ENCODE results near the gene PIK3C2B. TPM values are rescaled to one million over a fixed set of nuclear protein-coding genes. Genes with fewer than 3 reads are reported as not detected.

Gene PIK3C2B
- total and polyA plus RNA-seq, 5 donors from 2014 or later = 0.90 to 39.5 (median 1.9) TPM

- Mint-ChIP-seq H3K27me3 (peaks cover 24% of the 10 kb centered on the region), H3K4me3 (peak overlapping the region; percentile 95 to 98 (median 95)), H3K36me3 (peaks cover 10% of the 10 kb centered on the region), H3K27ac (peak overlapping the region; percentile 99 to 100 (median 100)), H3K4me1 (peaks cover 20 to 49% (median 27%) of the 10 kb centered on the region in 4 donors), H3K9me3 (peaks cover 0 to 11% (median 5%) of the 10 kb centered on the region in 7 donors)
- Histone ChIP-seq H3K9me3 (ENCODE audit: control insufficient read depth in 2 of 2, low read length in 2 of 2) (no peaks in the 10 kb centered on the region), H3K27ac (ENCODE audit: insufficient read depth, low read length, poor library complexity, severe bottlenecking) (peak overlapping the region; percentile 92), H3K4me1 (ENCODE audit: control insufficient read depth, insufficient read depth, low read length, poor library complexity, severe bottlenecking) (peaks cover 16% of the 10 kb centered on the region), H3K36me3 (ENCODE audit: control insufficient read depth, insufficient read depth, low read length) (no peaks in the 10 kb centered on the region), H3K27me3 (ENCODE audit: control insufficient read depth, insufficient read depth, low read length) (no peaks in the 10 kb centered on the region), H3K4me3 (ENCODE audit: low read depth, low read length) (peak overlapping the region; percentile 96)
- DNase-seq (peak; percentile 57 to 88 (median 84)), ATAC-seq (ENCODE audit: low read depth in 2 of 2) (peak; percentile 43 to 69)
Measured at GRCh38 chr1:204506201-204506968, 11.8 kb upstream of the PIK3C2B start.

DNA sequence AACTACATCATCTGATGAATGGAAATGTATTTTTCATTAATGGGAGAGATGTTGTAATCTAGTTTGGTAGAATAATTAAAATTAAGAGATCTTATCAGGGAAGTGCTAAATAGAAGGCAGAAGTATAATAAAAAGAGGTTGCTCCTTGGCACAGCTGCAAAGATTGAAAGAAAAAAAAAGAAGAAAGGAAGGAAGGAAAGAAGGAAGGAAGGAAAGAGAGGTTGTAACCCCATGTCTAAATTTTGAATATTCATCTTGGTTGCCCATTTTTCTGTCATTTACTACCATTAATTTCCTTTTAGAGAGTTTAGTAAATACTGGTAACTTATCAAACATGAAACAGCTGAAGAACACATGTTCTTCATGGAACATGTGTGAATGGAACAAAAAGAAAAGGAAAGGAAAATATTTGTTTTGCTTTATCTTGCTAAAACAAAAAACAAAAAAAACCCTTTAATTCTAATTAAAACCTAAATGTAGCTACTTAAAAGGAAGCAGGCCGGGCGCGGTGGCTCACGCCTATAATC is 11.1 kb upstream of the PIK3C2B start:
- peak overlapping the region; percentile 99 to 100 (median 100) for H3K27ac Mint-ChIP-seq

GRCh38 chr1:204503913-204504519 is 9.4 kb upstream of the PIK3C2B start:
- peaks cover 29% of the 10 kb centered on the region for H3K27me3 Mint-ChIP-seq
- H3K36me3 Mint-ChIP-seq = peaks cover 10% of the 10 kb centered on the region
- peaks cover 0 to 11% (median 5%) of the 10 kb centered on the region in 7 donors for H3K9me3 Mint-ChIP-seq
- H3K27ac Mint-ChIP-seq = peak overlapping the region in 1 of 3 donors; percentile 59
- H3K4me1 ChIP-seq (ENCODE audit: control insufficient read depth, insufficient read depth, low read length, poor library complexity, severe bottlenecking) = peaks cover 16% of the 10 kb centered on the region
- H3K9me3 ChIP-seq (ENCODE audit: control insufficient read depth in 2 of 2, low read length in 2 of 2) = no peaks in the 10 kb centered on the region
- peaks cover 20 to 42% (median 26%) of the 10 kb centered on the region in 4 donors for H3K4me1 Mint-ChIP-seq
- no peak overlapping the region for H3K27ac ChIP-seq (ENCODE audit: insufficient read depth, low read length, poor library complexity, severe bottlenecking)
- DNase-seq = no peak
- no peak for ATAC-seq (ENCODE audit: low read depth in 2 of 2)
- H3K4me3 ChIP-seq (ENCODE audit: low read depth, low read length) = no peak overlapping the region
- no peaks in the 10 kb centered on the region for H3K36me3 ChIP-seq (ENCODE audit: control insufficient read depth, insufficient read depth, low read length)
- H3K27me3 ChIP-seq (ENCODE audit: control insufficient read depth, insufficient read depth, low read length) = no peaks in the 10 kb centered on the region
- peak overlapping the region in 1 of 4 donors; percentile 10 for H3K4me3 Mint-ChIP-seq

More for the DNA sequence above, 11.1 kb upstream of the PIK3C2B start:
- no peak for ATAC-seq (ENCODE audit: low read depth in 2 of 2)
- Histone ChIP-seq H3K4me3 (ENCODE audit: low read depth, low read length) (peak overlapping the region; percentile 96), H3K27ac (ENCODE audit: insufficient read depth, low read length, poor library complexity, severe bottlenecking) (peak overlapping the region; percentile 92), H3K36me3 (ENCODE audit: control insufficient read depth, insufficient read depth, low read length) (no peaks in the 10 kb centered on the region), H3K27me3 (ENCODE audit: control insufficient read depth, insufficient read depth, low read length) (no peaks in the 10 kb centered on the region), H3K9me3 (ENCODE audit: control insufficient read depth in 2 of 2, low read length in 2 of 2) (no peaks in the 10 kb centered on the region), H3K4me1 (ENCODE audit: control insufficient read depth, insufficient read depth, low read length, poor library complexity, severe bottlenecking) (peaks cover 16% of the 10 kb centered on the region)
- H3K9me3 Mint-ChIP-seq = peaks cover 0 to 11% (median 5%) of the 10 kb centered on the region in 7 donors
- no peak for DNase-seq
- peak overlapping the region; percentile 95 to 98 (median 95) for H3K4me3 Mint-ChIP-seq
- H3K27me3 Mint-ChIP-seq = peaks cover 24% of the 10 kb centered on the region
- H3K4me1 Mint-ChIP-seq = peaks cover 20 to 42% (median 26%) of the 10 kb centered on the region in 4 donors
- H3K36me3 Mint-ChIP-seq = peaks cover 10% of the 10 kb centered on the region

- H3K9me3 Mint-ChIP-seq = peaks cover 0 to 11% (median 5%) of the 10 kb centered on the region in 7 donors
- H3K4me1 ChIP-seq (ENCODE audit: control insufficient read depth, insufficient read depth, low read length, poor library complexity, severe bottlenecking) = peaks cover 16% of the 10 kb centered on the region
- H3K36me3 Mint-ChIP-seq = peaks cover 10% of the 10 kb centered on the region
- DNase-seq (peak in 2 of 3 donors; percentile 80 to 84), ATAC-seq (ENCODE audit: low read depth in 2 of 2) (no peak)
- peak overlapping the region in 1 of 3 donors; percentile 38 for H3K27ac Mint-ChIP-seq
- H3K27me3 ChIP-seq (ENCODE audit: control insufficient read depth, insufficient read depth, low read length) = no peaks in the 10 kb centered on the region
- no peak overlapping the region for H3K4me3 ChIP-seq (ENCODE audit: low read depth, low read length)
- H3K4me3 Mint-ChIP-seq = peak overlapping the region; percentile 25 to 93 (median 55)
- no peak overlapping the region for H3K27ac ChIP-seq (ENCODE audit: insufficient read depth, low read length, poor library complexity, severe bottlenecking)
- H3K27me3 Mint-ChIP-seq = peaks cover 29% of the 10 kb centered on the region
- no peaks in the 10 kb centered on the region for H3K36me3 ChIP-seq (ENCODE audit: control insufficient read depth, insufficient read depth, low read length)
- peaks cover 20 to 35% (median 26%) of the 10 kb centered on the region in 4 donors for H3K4me1 Mint-ChIP-seq
- H3K9me3 ChIP-seq (ENCODE audit: control insufficient read depth in 2 of 2, low read length in 2 of 2) = no peaks in the 10 kb centered on the region
Measured at GRCh38 chr1:204503122-204503912, 8.7 kb upstream of the PIK3C2B start.

- H3K27ac Mint-ChIP-seq = no peak overlapping the region
- peaks cover 17 to 29% (median 21%) of the 10 kb centered on the region in 4 donors for H3K4me1 Mint-ChIP-seq
- ATAC-seq (ENCODE audit: low read depth in 2 of 2) = no peak
Measured at GRCh38 chr1:204502241-204502640, 7.6 kb upstream of the PIK3C2B start.

GRCh38 chr1:204499511-204500468 is 5.2 kb upstream of the PIK3C2B start:
- H3K27ac Mint-ChIP-seq = peak overlapping the region in 1 of 3 donors; percentile 49
- no peaks in the 10 kb centered on the region for H3K9me3 ChIP-seq (ENCODE audit: control insufficient read depth in 2 of 2, low read length in 2 of 2)
- peaks cover 12 to 25% (median 17%) of the 10 kb centered on the region in 4 donors for H3K4me1 Mint-ChIP-seq
- H3K4me3 ChIP-seq (ENCODE audit: low read depth, low read length) = no peak overlapping the region
- DNase-seq = no peak
- H3K36me3 ChIP-seq (ENCODE audit: control insufficient read depth, insufficient read depth, low read length) = no peaks in the 10 kb centered on the region
- H3K4me1 ChIP-seq (ENCODE audit: control insufficient read depth, insufficient read depth, low read length, poor library complexity, severe bottlenecking) = peaks cover 10% of the 10 kb centered on the region
- ATAC-seq (ENCODE audit: low read depth in 2 of 2) = no peak
- H3K9me3 Mint-ChIP-seq = peaks cover 0 to 2% (median 0%) of the 10 kb centered on the region in 7 donors
- peaks cover 18% of the 10 kb centered on the region for H3K27me3 Mint-ChIP-seq
- peak overlapping the region in 1 of 4 donors; percentile 11 for H3K4me3 Mint-ChIP-seq
- H3K27me3 ChIP-seq (ENCODE audit: control insufficient read depth, insufficient read depth, low read length) = no peaks in the 10 kb centered on the region
- no peaks in the 10 kb centered on the region for H3K36me3 Mint-ChIP-seq
- no peak overlapping the region for H3K27ac ChIP-seq (ENCODE audit: insufficient read depth, low read length, poor library complexity, severe bottlenecking)

More at GRCh38 chr1:204502241-204502640, 7.6 kb upstream of the PIK3C2B start:
- H3K4me3 Mint-ChIP-seq = peak overlapping the region in 1 of 4 donors; percentile 47
- Histone ChIP-seq H3K27ac (ENCODE audit: insufficient read depth, low read length, poor library complexity, severe bottlenecking) (no peak overlapping the region), H3K36me3 (ENCODE audit: control insufficient read depth, insufficient read depth, low read length) (no peaks in the 10 kb centered on the region), H3K4me1 (ENCODE audit: control insufficient read depth, insufficient read depth, low read length, poor library complexity, severe bottlenecking) (peaks cover 10% of the 10 kb centered on the region), H3K4me3 (ENCODE audit: low read depth, low read length) (no peak overlapping the region), H3K9me3 (ENCODE audit: control insufficient read depth in 2 of 2, low read length in 2 of 2) (no peaks in the 10 kb centered on the region), H3K27me3 (ENCODE audit: control insufficient read depth, insufficient read depth, low read length) (no peaks in the 10 kb centered on the region)
- DNase-seq = no peak
- H3K9me3 Mint-ChIP-seq = peaks cover 0 to 11% (median 4%) of the 10 kb centered on the region in 7 donors
- H3K27me3 Mint-ChIP-seq = peaks cover 33% of the 10 kb centered on the region
- H3K36me3 Mint-ChIP-seq = peaks cover 9% of the 10 kb centered on the region

Data from CD4-positive, CD25-positive, alpha-beta regulatory T cell (primary cell).